Fibroblast of lung (primary cell): Measurements from ENCODE around the gene NANS. TPM values are rescaled to one million over a fixed set of nuclear protein-coding genes. Genes with fewer than 3 reads are reported as not detected.

Experiments used
- DNase-seq, 2 donors: peaks; one replicate each; pipeline versions ENCODE4 v3.0.0 to v3.0.0-alpha.2; 2010; ENCODE audit warnings: low read depth in 2 of 2
- H2AFZ ChIP-seq: 2 replicates; pipeline ENCODE4 v1.5.1; 2012; ENCODE audit warnings: low read length, control low read depth, inconsistent platforms
- H3K27ac ChIP-seq: 2 replicates; pipeline ENCODE4 v1.5.1; 2011; ENCODE audit warnings: low read length, control low read depth; ENCODE audit not compliant: insufficient read depth
- H3K27me3 ChIP-seq: 2 replicates; pipeline ENCODE4 v1.5.1; 2011; ENCODE audit warnings: mild to moderate bottlenecking, low read length; ENCODE audit not compliant: control insufficient read depth, insufficient read depth
- H3K36me3 ChIP-seq: 2 replicates; pipeline ENCODE4 v1.5.1; 2011; ENCODE audit warnings: low read length; ENCODE audit not compliant: control insufficient read depth, insufficient read depth
- H3K4me1 ChIP-seq: 2 replicates; pipeline ENCODE4 v1.5.1; 2011; ENCODE audit warnings: low read length; ENCODE audit not compliant: control insufficient read depth, insufficient read depth; ENCODE audit errors: extremely low read depth
- H3K4me2 ChIP-seq: 2 replicates; pipeline ENCODE4 v1.5.1; 2011; ENCODE audit warnings: low read length, control low read depth; ENCODE audit not compliant: insufficient read depth; ENCODE audit errors: extremely low read depth
- H3K4me3 ChIP-seq, 4 experiments: fragments of 200-600 bp in 1 of 4; sonication (generic) in 1 of 4; replicated peaks in 1 of 4; 2 replicates each; pipeline ENCODE4 v1.5.1; 2011 to 2016; ENCODE audit warnings: low read length in 4 of 4, low read depth in 3 of 4, mild to moderate bottlenecking in 3 of 4, control low read depth in 2 of 4, inconsistent platforms in 1 of 4, mixed read lengths in 1 of 4; ENCODE audit not compliant: insufficient read depth in 1 of 4; ENCODE audit errors: control extremely low read depth in 1 of 4
- H3K79me2 ChIP-seq: 2 replicates; pipeline ENCODE4 v1.5.1; 2012; ENCODE audit warnings: mild to moderate bottlenecking, low read length, inconsistent platforms; ENCODE audit not compliant: control insufficient read depth, insufficient read depth
- H3K9ac ChIP-seq: 2 replicates; pipeline ENCODE4 v1.5.1; 2011; ENCODE audit warnings: mild to moderate bottlenecking, low read length, control low read depth; ENCODE audit not compliant: insufficient read depth
- H3K9me3 ChIP-seq: 2 replicates; pipeline ENCODE4 v1.5.1; 2012; ENCODE audit warnings: low read depth, low read length; ENCODE audit not compliant: control insufficient read depth, insufficient read depth
- H4K20me1 ChIP-seq: 2 replicates; pipeline ENCODE4 v1.5.1; 2011; ENCODE audit warnings: low read length; ENCODE audit not compliant: control insufficient read depth, insufficient read depth; ENCODE audit errors: extremely low read depth
- CTCF ChIP-seq, 2 donors: IDR thresholded peaks in 1 of 2; conservative IDR thresholded peaks in 1 of 2; 1 replicate in 1 of 2; 2 replicates in 1 of 2; pipeline ENCODE4 v1.5.1; 2011 to 2012; ENCODE audit warnings: low read length in 2 of 2, control low read depth in 1 of 2, inconsistent platforms in 1 of 2, low read depth in 1 of 2, mild to moderate bottlenecking in 1 of 2
- EZH2 ChIP-seq: IDR thresholded peaks from 2 replicates; pipeline ENCODE4 v1.5.1; 2012; ENCODE audit warnings: low read length, control low read depth, mild to moderate bottlenecking; ENCODE audit errors: missing control alignments
- polyA plus RNA-seq, 2 donors: library from polyadenylated mRNA; depleted of rRNA in 1 of 2; stranded (reverse) in 1 of 2; unstranded in 1 of 2; fragments of >200 nt; gene quantifications; 2 replicates each; pipeline ENCODE4 v1.2.1, GENCODE V29; 2011 to 2012; ENCODE audit warnings: missing spikeins in 1 of 2
- total RNA-seq: library from RNA; depleted of rRNA; stranded (reverse); fragments of >200 nt; gene quantifications from 2 replicates; pipeline ENCODE4 v1.2.1, GENCODE V29; 2014

The NANS gene
- total and polyA plus RNA-seq, 2 donors (not counting 1 experiment from before 2014, with no cell fraction given), result 83.9 to 105 TPM

- Histone ChIP-seq H3K79me2 (no peaks in the 10 kb centered on the region), H4K20me1 (no peaks in the 10 kb centered on the region), H2AFZ (no peak overlapping the region), H3K27ac (no peak overlapping the region), H3K27me3 (no peaks in the 10 kb centered on the region), H3K36me3 (no peaks in the 10 kb centered on the region), H3K9ac (no peak overlapping the region), H3K4me1 (peaks cover 6% of the 10 kb centered on the region), H3K4me2 (no peak overlapping the region), H3K9me3 (no peaks in the 10 kb centered on the region), H3K4me3 (no peak overlapping the region)
- DNase-seq, result peak in 1 of 2 donors; percentile 34
- no peak for TF ChIP-seq CTCF (conservative IDR thresholded peaks at IDR 0.05 in 1 of 2, IDR thresholded peaks at IDR 0.05 in 1 of 2; ENCODE audit: low read depth in 1 of 2, low read length in 2 of 2)
- no peak for TF ChIP-seq EZH2
Measured at GRCh38 chr9:98039607-98040017, 16.9 kb upstream of the NANS start.

GRCh38 chr9:98040212-98040611 is 16.3 kb upstream of the NANS start:
- Histone ChIP-seq H3K36me3 (no peaks in the 10 kb centered on the region), H4K20me1 (no peaks in the 10 kb centered on the region), H3K4me3 (no peak overlapping the region), H2AFZ (no peak overlapping the region), H3K27me3 (no peaks in the 10 kb centered on the region), H3K4me1 (peaks cover 3% of the 10 kb centered on the region), H3K9ac (no peak overlapping the region), H3K27ac (no peak overlapping the region), H3K79me2 (no peaks in the 10 kb centered on the region), H3K9me3 (no peaks in the 10 kb centered on the region), H3K4me2 (no peak overlapping the region)
- DNase-seq, result no peak
- TF ChIP-seq EZH2 (no peak), CTCF (conservative IDR thresholded peaks at IDR 0.05 in 1 of 2, IDR thresholded peaks at IDR 0.05 in 1 of 2; ENCODE audit: low read depth in 1 of 2, low read length in 2 of 2) (no peak)

GRCh38 chr9:98043915-98044314 is 12.6 kb upstream of the NANS start:
- no peaks in the 10 kb centered on the region for H3K36me3 ChIP-seq
- H3K4me3 ChIP-seq, result no peak overlapping the region
- no peaks in the 10 kb centered on the region for H4K20me1 ChIP-seq
- H3K9ac ChIP-seq, result no peak overlapping the region
- no peaks in the 10 kb centered on the region for H3K27me3 ChIP-seq
- no peaks in the 10 kb centered on the region for H3K9me3 ChIP-seq
- H2AFZ ChIP-seq, result no peak overlapping the region
- no peaks in the 10 kb centered on the region for H3K79me2 ChIP-seq
- H3K4me1 ChIP-seq, result no peaks in the 10 kb centered on the region
- no peak for TF ChIP-seq EZH2
- TF ChIP-seq CTCF (conservative IDR thresholded peaks at IDR 0.05 in 1 of 2, IDR thresholded peaks at IDR 0.05 in 1 of 2; ENCODE audit: low read depth in 1 of 2, low read length in 2 of 2), result no peak
- no peak for DNase-seq
- H3K27ac ChIP-seq, result no peak overlapping the region
- H3K4me2 ChIP-seq, result no peak overlapping the region
